ENCODE data around the gene NAA35. TPM values are rescaled to one million over a fixed set of nuclear protein-coding genes. Genes with fewer than 3 reads are reported as not detected.

The NAA35 gene
- polyA plus RNA-seq, 1 of the 3 experiments (the other 2 are of a cell fraction): 9.0 TPM

DNA sequence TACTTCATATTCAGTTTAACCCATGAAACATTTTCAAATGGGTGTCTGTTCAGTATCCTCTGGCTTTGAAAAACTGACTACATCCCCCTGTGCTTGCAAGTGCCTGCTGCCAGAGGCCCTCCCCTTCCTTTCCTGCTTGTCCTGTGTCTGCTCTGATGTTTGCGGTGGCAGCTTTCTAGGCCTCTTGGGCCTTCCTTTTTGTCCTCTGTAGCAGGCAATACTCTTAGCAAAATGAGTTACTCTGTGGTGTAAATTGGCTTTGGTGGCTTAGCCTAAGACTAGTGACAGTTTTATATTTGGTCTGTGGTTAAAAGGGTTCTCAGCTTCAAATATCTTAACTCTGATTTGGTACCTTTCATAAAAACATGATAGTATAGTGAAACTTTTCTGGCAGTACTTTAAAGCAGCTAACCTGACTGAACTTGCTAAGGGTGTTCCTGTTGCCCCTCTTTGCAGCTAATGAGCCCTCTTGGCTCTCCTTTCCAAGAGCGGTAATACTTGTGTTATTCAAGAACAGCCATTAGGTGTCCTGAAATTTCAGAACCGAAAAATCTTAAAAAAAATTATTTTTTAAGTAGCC is 81.8 kb downstream of the NAA35 start:
- DNase-seq: no peak
- Histone ChIP-seq H3K79me2 (ENCODE audit: insufficient read depth) (no peaks in the 10 kb centered on the region; the same call in 1 of the 2 replicates), H3K9ac (no peak overlapping the region), H3K9me3 (no peaks in the 10 kb centered on the region), H3K4me1 (ENCODE audit: control insufficient read depth in 1 of 2, insufficient read depth in 2 of 2, low read depth in 1 of 2, low read length in 1 of 2) (peaks cover 0 to 2% of the 10 kb centered on the region in 2 experiments; a peak in 1 of 4 replicates), H4K20me1 (ENCODE audit: insufficient read depth) (no peaks in the 10 kb centered on the region), H3K27me3 (ENCODE audit: insufficient read depth) (no peaks in the 10 kb centered on the region), H3K36me3 (replicated peaks in 1 of 2; ENCODE audit: control insufficient read depth in 1 of 2, insufficient read depth in 2 of 2, low read length in 1 of 2) (peaks cover 80 to 85% of the 10 kb centered on the region in 2 experiments), H2AFZ (ENCODE audit: low read depth) (no peak overlapping the region), H3F3A (replicated peaks; ENCODE audit: insufficient read depth) (peaks cover 5% of the 10 kb centered on the region), H3K4me2 (no peak overlapping the region), H3K9me2 (no peaks in the 10 kb centered on the region), H3K4me3 (ENCODE audit: low read depth in 2 of 2, low read length in 1 of 2) (no peak overlapping the region), H3K27ac (ENCODE audit: low read depth in 2 of 2, low read length in 1 of 2) (no peak overlapping the region; a peak in 1 of 4 replicates)
- 94% methylated on average over 3 of the region's 3 CpGs for WGBS (ENCODE audit: low lambda C conversion rate)
- ChIA-PET CTCF (interaction anchor here (1.2 kb wide), 1 partner anchor 13 kb away, joined by 3 read pairs; no protein-coding TSS in a partner anchor), POLR2A (no interaction called here)
- TF ChIP-seq ELF1 (IDR thresholded peaks at IDR 0.05): no peak
- TF ChIP-seq, protein P1, sequence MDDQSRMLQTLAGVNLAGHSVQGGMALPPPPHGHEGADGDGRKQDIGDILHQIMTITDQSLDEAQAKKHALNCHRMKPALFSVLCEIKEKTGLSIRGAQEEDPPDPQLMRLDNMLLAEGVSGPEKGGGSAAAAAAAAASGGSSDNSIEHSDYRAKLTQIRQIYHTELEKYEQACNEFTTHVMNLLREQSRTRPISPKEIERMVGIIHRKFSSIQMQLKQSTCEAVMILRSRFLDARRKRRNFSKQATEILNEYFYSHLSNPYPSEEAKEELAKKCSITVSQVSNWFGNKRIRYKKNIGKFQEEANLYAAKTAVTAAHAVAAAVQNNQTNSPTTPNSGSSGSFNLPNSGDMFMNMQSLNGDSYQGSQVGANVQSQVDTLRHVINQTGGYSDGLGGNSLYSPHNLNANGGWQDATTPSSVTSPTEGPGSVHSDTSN (IDR thresholded peaks at IDR 0.05): no peak
- no peak for TF ChIP-seq FOXJ3 (CRISPR knock-in tag; IDR thresholded peaks at IDR 0.05)
- TF ChIP-seq SIN3A (IDR thresholded peaks at IDR 0.05; ENCODE audit: borderline replicate concordance, low read depth, low read length): no peak
- TF ChIP-seq EP300 (IDR thresholded peaks at IDR 0.05; ENCODE audit: borderline replicate concordance in 1 of 2, low read depth in 1 of 2, low read length in 1 of 2): no peak
- TF ChIP-seq GABPA (IDR thresholded peaks at IDR 0.05; ENCODE audit: low read depth): no peak
- no peak for TF ChIP-seq FOSL2 (IDR thresholded peaks at IDR 0.05; ENCODE audit: borderline replicate concordance, low read depth)
- no peak for TF ChIP-seq EZH2phosphoT487 (IDR thresholded peaks at IDR 0.05; ENCODE audit: borderline replicate concordance, low read depth)
- TF ChIP-seq MEF2A (IDR thresholded peaks at IDR 0.05; ENCODE audit: borderline replicate concordance, low read depth): no peak
- TF ChIP-seq RCOR1 (IDR thresholded peaks at IDR 0.05; ENCODE audit: low read length): no peak

DNA sequence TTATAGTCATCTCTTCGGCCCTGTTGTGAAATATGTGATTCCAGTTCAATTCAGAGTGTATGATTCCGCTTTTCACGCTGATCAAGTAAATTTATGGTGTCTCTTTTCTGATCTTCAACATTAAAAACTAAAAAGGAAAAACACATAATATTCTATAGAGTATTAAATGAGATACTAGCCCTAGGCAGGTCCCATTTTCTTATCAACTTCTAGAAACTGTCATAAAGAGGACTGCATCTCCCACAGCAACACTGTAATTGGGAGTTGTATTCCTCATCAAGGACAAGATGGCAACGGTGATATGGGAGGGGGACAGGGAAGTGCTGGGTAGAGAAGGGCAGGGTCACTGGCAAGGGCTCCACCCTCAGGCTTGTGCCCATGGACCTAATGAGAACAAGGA is 86.8 kb downstream of the NAA35 start:
- ChIA-PET CTCF (no interaction called here), POLR2A (no interaction called here)
- no peak overlapping the region for H3K4me2 ChIP-seq
- H3K36me3 ChIP-seq (replicated peaks in 1 of 2; ENCODE audit: control insufficient read depth in 1 of 2, insufficient read depth in 2 of 2, low read length in 1 of 2): peaks cover 46 to 56% of the 10 kb centered on the region in 2 experiments
- no peaks in the 10 kb centered on the region for H3K27me3 ChIP-seq (ENCODE audit: insufficient read depth)
- H2AFZ ChIP-seq (ENCODE audit: low read depth): no peak overlapping the region
- peaks cover 0 to 7% of the 10 kb centered on the region in 2 experiments; a peak in 1 of 4 replicates for H3K4me1 ChIP-seq (ENCODE audit: control insufficient read depth in 1 of 2, insufficient read depth in 2 of 2, low read depth in 1 of 2, low read length in 1 of 2)
- H3K9ac ChIP-seq: no peak overlapping the region
- no peak overlapping the region for H3K4me3 ChIP-seq (ENCODE audit: low read depth in 2 of 2, low read length in 1 of 2)
- H3F3A ChIP-seq (replicated peaks; ENCODE audit: insufficient read depth): peaks cover 8% of the 10 kb centered on the region
- no peak for DNase-seq
- no peak overlapping the region for H3K27ac ChIP-seq (ENCODE audit: low read depth in 2 of 2, low read length in 1 of 2)
- TF ChIP-seq TAF1 (IDR thresholded peaks at IDR 0.05; ENCODE audit: borderline replicate concordance, low read depth, low read length): no peak
- TF ChIP-seq CHD2 (IDR thresholded peaks at IDR 0.05; ENCODE audit: low read length, partially characterized antibody): no peak
- TF ChIP-seq EP300 (IDR thresholded peaks at IDR 0.05; ENCODE audit: borderline replicate concordance in 1 of 2, low read depth in 1 of 2, low read length in 1 of 2): no peak
- TF ChIP-seq NRF1 (IDR thresholded peaks at IDR 0.05; ENCODE audit: low read depth, low read length): no peak
- TF ChIP-seq EZH2phosphoT487 (IDR thresholded peaks at IDR 0.05; ENCODE audit: borderline replicate concordance, low read depth): no peak
- no peak for TF ChIP-seq GATA2 (CRISPR knock-in tag; IDR thresholded peaks at IDR 0.05)
- TF ChIP-seq NFIC (IDR thresholded peaks at IDR 0.05; ENCODE audit: borderline replicate concordance): no peak
- TF ChIP-seq, protein P2, sequence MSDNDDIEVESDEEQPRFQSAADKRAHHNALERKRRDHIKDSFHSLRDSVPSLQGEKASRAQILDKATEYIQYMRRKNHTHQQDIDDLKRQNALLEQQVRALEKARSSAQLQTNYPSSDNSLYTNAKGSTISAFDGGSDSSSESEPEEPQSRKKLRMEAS (IDR thresholded peaks at IDR 0.05; ENCODE audit: low read depth): no peak
- TF ChIP-seq TCF12 (IDR thresholded peaks at IDR 0.05): no peak
- TF ChIP-seq ELF1 (IDR thresholded peaks at IDR 0.05): no peak
- no peak for TF ChIP-seq TEAD4 (IDR thresholded peaks at IDR 0.05; ENCODE audit: borderline replicate concordance, insufficient read depth)
- no peaks in the 10 kb centered on the region for H4K20me1 ChIP-seq (ENCODE audit: insufficient read depth)
- WGBS (ENCODE audit: low lambda C conversion rate): 89% methylated on average over 4 of the region's 4 CpGs
- no peaks in the 10 kb centered on the region for H3K9me3 ChIP-seq
- H3K9me2 ChIP-seq: no peaks in the 10 kb centered on the region
- H3K79me2 ChIP-seq (ENCODE audit: insufficient read depth): no peaks in the 10 kb centered on the region; the same call in 1 of the 2 replicates

Measured in SK-N-SH (cell line).